ENCODE results near the gene SKI.

- TF ChIP-seq YY1 (IDR thresholded peaks at IDR 0.05; ENCODE audit: insufficient read depth, insufficient read length) (no peak), SUZ12 (IDR thresholded peaks at IDR 0.05; ENCODE audit: extremely low read depth, insufficient read depth, insufficient read length) (no peak)
Measured at GRCh38 chr1:2322581-2323211, 94.6 kb downstream of the SKI start.
